DND-41 (cell line): ENCODE results near the gene MACROD1.

ENCODE experiments used
- ATAC-seq: fragments of 200-7000 bp; cut with Tn5 transposase; 3 replicates; pipeline ENCODE4 v1.9.1; 2021; ENCODE audit warnings: low read depth; ENCODE audit not compliant: insufficient read depth
- DNase-seq: peaks from one replicate; pipeline ENCODE4 v3.0.0-alpha.2; 2020
- H2AFZ ChIP-seq: 2 replicates; pipeline ENCODE4 v1.6.0; 2012; ENCODE audit warnings: low read depth, low read length
- H3K27ac ChIP-seq: 2 replicates; pipeline ENCODE4 v1.5.1; 2012; ENCODE audit warnings: low read length, inconsistent platforms
- H3K27me3 ChIP-seq: fragments of 200-600 bp; sonication (generic); 2 replicates; pipeline ENCODE4 v1.6.0; 2012; ENCODE audit warnings: low read length, mild to moderate bottlenecking, inconsistent platforms; ENCODE audit not compliant: insufficient read depth, poor library complexity
- H3K36me3 ChIP-seq: 2 replicates; pipeline ENCODE4 v1.5.1; 2012; ENCODE audit warnings: low read length, inconsistent platforms; ENCODE audit not compliant: insufficient read depth
- H3K4me1 ChIP-seq: 2 replicates; pipeline ENCODE4 v1.5.1; 2012; ENCODE audit warnings: mild to moderate bottlenecking, low read length; ENCODE audit not compliant: insufficient read depth
- H3K4me2 ChIP-seq: 2 replicates; pipeline ENCODE4 v1.6.0; 2012; ENCODE audit warnings: mild to moderate bottlenecking, moderate library complexity, low read length, inconsistent platforms; ENCODE audit not compliant: insufficient read depth
- H3K4me3 ChIP-seq, 2 experiments: fragments of 200-600 bp in 1 of 2; shearing (Covaris generic) in 1 of 2; 2 replicates each; pipeline ENCODE4 v1.5.1; 2012 to 2016; ENCODE audit warnings: inconsistent platforms in 2 of 2, low read length in 2 of 2, mild to moderate bottlenecking in 2 of 2, low read depth in 1 of 2, moderate library complexity in 1 of 2
- H3K79me2 ChIP-seq: 2 replicates; pipeline ENCODE4 v1.6.0; 2012; ENCODE audit warnings: low read length, inconsistent platforms; ENCODE audit not compliant: insufficient read depth
- H3K9ac ChIP-seq: 2 replicates; pipeline ENCODE4 v1.6.0; 2012; ENCODE audit warnings: low read depth, mild to moderate bottlenecking, inconsistent platforms, low read length, moderate library complexity
- H3K9me3 ChIP-seq: 2 replicates; pipeline ENCODE4 v1.5.1; 2012; ENCODE audit warnings: low read length, moderate library complexity, mild to moderate bottlenecking, inconsistent platforms; ENCODE audit not compliant: insufficient read depth, severe bottlenecking
- H4K20me1 ChIP-seq: 2 replicates; pipeline ENCODE4 v1.6.0; 2012; ENCODE audit warnings: low read length; ENCODE audit not compliant: insufficient read depth
- EZH2 ChIP-seq: IDR thresholded peaks from 3 replicates; pipeline ENCODE4 v1.6.1; 2012; ENCODE audit warnings: borderline replicate concordance, low read depth, mild to moderate bottlenecking, moderate library complexity, low read length, inconsistent platforms; ENCODE audit not compliant: severe bottlenecking
- TF ChIP-seq, protein P1 (sequence below): IDR thresholded peaks from 2 replicates; pipeline ENCODE4 v1.5.1; 2012; ENCODE audit warnings: borderline replicate concordance, low read length, moderate library complexity, mild to moderate bottlenecking; ENCODE audit not compliant: poor library complexity, severe bottlenecking; ENCODE audit errors: extremely low read depth

The MACROD1 gene

GRCh38 chr11:64096835-64097234 is 69.1 kb downstream of the MACROD1 start:
- Histone ChIP-seq H3K4me1 (no peaks in the 10 kb centered on the region), H2AFZ (no peak overlapping the region), H3K9me3 (no peaks in the 10 kb centered on the region), H4K20me1 (peaks cover 35% of the 10 kb centered on the region; the same call in 1 of the 2 replicates), H3K4me2 (no peak overlapping the region), H3K27me3 (no peaks in the 10 kb centered on the region), H3K27ac (no peak overlapping the region), H3K9ac (no peak overlapping the region), H3K36me3 (no peaks in the 10 kb centered on the region), H3K79me2 (no peaks in the 10 kb centered on the region), H3K4me3 (no peak overlapping the region)
- no peak for DNase-seq
- no peak for ATAC-seq
- TF ChIP-seq EZH2, result no peak
- TF ChIP-seq, protein P1, sequence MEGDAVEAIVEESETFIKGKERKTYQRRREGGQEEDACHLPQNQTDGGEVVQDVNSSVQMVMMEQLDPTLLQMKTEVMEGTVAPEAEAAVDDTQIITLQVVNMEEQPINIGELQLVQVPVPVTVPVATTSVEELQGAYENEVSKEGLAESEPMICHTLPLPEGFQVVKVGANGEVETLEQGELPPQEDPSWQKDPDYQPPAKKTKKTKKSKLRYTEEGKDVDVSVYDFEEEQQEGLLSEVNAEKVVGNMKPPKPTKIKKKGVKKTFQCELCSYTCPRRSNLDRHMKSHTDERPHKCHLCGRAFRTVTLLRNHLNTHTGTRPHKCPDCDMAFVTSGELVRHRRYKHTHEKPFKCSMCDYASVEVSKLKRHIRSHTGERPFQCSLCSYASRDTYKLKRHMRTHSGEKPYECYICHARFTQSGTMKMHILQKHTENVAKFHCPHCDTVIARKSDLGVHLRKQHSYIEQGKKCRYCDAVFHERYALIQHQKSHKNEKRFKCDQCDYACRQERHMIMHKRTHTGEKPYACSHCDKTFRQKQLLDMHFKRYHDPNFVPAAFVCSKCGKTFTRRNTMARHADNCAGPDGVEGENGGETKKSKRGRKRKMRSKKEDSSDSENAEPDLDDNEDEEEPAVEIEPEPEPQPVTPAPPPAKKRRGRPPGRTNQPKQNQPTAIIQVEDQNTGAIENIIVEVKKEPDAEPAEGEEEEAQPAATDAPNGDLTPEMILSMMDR, result no peak

DNA sequence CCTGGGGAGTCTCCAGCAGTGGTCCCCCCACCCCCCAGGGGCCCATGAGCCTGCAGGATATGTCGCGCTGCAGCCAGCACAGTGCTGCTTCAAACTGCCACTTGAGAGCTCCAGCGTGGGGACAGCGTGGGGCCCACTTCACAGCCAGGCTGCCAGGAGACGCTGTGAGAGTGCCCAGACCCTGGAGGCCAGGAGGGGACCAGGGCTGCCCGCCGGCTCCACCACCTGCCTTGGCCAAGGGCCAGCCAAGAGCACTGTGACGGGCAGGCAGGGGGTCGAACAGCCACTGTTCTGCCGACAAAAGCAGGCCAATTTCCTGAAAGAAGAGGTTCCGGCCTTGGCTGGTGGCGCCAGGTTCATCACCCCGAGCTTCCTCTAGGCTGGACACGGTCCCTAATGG is 70.0 kb downstream of the MACROD1 start:
- no peak overlapping the region for H3K9ac ChIP-seq
- ATAC-seq, result no peak
- DNase-seq, result no peak
- no peak overlapping the region for H3K4me3 ChIP-seq
- H3K27ac ChIP-seq, result no peak overlapping the region
- H3K9me3 ChIP-seq, result no peaks in the 10 kb centered on the region
- no peaks in the 10 kb centered on the region for H3K27me3 ChIP-seq
- no peak overlapping the region for H3K4me2 ChIP-seq
- H2AFZ ChIP-seq, result no peak overlapping the region
- H3K79me2 ChIP-seq, result no peaks in the 10 kb centered on the region
- H3K36me3 ChIP-seq, result no peaks in the 10 kb centered on the region
- peaks cover 9% of the 10 kb centered on the region for H3K4me1 ChIP-seq
- no peak for TF ChIP-seq EZH2
- TF ChIP-seq, protein P1, result no peak
- H4K20me1 ChIP-seq, result peaks cover 30% of the 10 kb centered on the region; the same call in 1 of the 2 replicates

DNA sequence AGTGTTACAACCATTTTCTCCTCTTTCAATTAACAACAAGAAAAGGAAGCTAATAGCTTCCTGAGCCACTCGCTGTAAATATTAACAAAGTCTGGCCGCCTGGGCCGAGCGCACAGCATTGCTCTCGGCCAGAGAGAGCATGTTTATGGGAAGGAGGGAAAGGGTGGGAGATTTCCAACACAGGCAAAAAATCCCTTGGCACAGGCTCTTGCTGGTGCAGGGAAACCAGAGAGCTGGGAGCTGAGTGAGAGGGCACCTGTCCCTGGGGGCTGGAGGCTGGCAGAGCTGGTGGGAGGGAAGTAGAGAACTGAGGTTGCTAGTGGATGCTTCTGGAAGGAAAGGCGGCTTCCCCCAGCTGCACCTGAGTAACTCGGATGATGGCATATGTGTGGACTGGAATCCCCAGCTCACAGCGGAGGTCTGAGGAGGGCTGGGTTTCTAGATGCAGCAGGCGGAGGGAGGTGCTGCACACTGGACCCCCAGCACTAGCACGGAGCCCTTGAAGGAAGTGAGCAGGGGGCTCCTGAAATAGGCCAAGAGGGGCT is 70.6 kb downstream of the MACROD1 start:
- no peak overlapping the region for H3K9ac ChIP-seq
- no peaks in the 10 kb centered on the region for H3K36me3 ChIP-seq
- no peak overlapping the region for H2AFZ ChIP-seq
- H3K27ac ChIP-seq, result no peak overlapping the region
- peaks cover 25% of the 10 kb centered on the region; the same call in 1 of the 2 replicates for H4K20me1 ChIP-seq
- DNase-seq (no peak), ATAC-seq (no peak)
- no peaks in the 10 kb centered on the region for H3K79me2 ChIP-seq
- H3K4me1 ChIP-seq, result peaks cover 15% of the 10 kb centered on the region
- no peak overlapping the region for H3K4me3 ChIP-seq
- no peak for TF ChIP-seq EZH2
- TF ChIP-seq, protein P1, result no peak
- no peak overlapping the region for H3K4me2 ChIP-seq
- no peaks in the 10 kb centered on the region for H3K9me3 ChIP-seq
- H3K27me3 ChIP-seq, result no peaks in the 10 kb centered on the region
